ENCODE measurements around the gene CELA3B.
"Not testable (repeated sequence)": the region's sequence is repeated elsewhere in the genome, so short reads cannot be mapped to it uniquely, and the experiment has no call there.

Gene CELA3B, protein sequence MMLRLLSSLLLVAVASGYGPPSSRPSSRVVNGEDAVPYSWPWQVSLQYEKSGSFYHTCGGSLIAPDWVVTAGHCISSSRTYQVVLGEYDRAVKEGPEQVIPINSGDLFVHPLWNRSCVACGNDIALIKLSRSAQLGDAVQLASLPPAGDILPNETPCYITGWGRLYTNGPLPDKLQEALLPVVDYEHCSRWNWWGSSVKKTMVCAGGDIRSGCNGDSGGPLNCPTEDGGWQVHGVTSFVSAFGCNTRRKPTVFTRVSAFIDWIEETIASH

DNA sequence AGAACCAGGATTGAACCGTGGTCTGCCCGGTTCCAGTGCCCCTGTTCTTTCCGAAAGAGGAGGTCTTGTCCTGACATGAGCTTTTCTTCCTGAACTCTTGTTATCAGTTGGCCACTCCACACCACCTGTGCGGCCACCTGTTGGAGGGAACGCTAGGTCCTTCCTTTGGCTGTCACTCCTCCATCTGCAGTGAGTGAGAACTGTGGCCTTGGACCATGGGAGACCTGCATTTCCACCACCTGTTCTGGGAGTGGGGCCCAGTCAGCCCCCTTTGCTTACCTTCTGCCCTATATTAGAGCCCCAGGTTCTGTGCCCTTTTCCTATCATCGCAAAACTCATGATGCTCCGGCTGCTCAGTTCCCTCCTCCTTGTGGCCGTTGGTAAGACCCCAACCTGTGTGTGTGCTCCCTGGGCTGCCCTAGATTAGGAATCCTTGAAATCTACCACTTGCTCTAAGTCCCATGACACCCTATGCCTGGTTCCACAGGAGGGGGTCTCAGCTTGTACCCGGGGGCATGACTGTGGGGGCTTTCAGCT lies at the start of gene CELA3B:
Gene CELA3B, plus strand, starts transcription at position 320 of the 537 bp plus-strand sequence. Its CDS starts 18 bp downstream, at position 338.
- DNase-seq = not testable (repeated sequence)

DNA sequence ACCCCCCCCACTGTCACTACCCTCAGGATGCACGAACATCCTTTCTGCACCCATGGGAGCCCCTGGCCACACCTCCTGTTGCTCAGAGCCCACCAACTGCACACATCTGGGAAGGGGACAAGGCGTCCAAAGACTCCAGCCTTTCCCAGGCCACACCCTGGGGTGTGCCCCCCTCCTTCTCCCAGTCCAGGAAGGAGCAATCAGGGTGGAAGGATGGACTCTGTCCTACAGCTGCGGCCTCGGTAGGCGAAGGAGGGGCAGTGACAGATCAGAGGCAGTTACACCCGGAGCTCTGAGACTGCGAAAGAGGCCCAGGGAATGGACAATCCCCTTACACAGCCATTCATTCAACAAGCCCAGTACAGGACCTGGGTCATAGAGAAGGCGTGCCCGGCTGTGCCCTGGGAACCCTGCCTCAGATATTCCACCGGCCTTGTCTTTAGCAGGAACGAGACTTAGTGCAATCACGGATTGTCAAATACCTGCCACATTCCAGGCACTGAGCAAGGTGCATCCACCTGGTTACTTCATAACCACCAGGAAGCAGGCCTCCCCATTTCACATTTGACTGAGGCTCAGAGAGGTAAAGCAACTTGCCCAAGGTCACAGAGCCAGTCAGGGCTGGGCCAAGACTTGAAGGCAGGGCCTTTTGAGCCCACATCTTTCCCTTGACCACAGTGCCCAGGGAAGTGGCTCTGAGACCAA lies 49.1 kb upstream of the CELA3B start:
- no peak for DNase-seq

DNA sequence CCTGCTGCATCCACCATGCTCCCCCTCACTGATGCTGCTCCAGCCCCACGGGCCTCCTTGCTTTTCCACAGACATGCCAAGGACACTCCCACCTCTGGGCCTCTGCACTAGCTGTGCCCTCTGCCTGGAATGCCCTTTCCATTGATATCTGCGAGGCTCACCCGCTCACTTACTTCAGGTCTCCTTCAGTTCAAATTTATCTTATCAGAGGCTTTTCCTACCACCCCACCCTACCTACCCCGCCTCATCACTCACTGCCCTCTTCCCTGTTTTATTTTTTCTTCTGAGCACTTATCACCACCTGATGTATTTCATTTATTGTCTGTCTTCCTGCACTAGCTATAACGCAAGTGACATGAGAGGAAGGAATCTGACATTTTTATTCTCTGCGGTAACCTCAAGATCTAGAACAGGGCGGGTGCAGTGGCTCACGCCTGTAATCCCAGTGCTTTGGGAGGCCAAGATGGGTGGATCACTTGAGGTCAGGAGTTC lies 46.7 kb upstream of the CELA3B start:
- no peak for DNase-seq

DNA sequence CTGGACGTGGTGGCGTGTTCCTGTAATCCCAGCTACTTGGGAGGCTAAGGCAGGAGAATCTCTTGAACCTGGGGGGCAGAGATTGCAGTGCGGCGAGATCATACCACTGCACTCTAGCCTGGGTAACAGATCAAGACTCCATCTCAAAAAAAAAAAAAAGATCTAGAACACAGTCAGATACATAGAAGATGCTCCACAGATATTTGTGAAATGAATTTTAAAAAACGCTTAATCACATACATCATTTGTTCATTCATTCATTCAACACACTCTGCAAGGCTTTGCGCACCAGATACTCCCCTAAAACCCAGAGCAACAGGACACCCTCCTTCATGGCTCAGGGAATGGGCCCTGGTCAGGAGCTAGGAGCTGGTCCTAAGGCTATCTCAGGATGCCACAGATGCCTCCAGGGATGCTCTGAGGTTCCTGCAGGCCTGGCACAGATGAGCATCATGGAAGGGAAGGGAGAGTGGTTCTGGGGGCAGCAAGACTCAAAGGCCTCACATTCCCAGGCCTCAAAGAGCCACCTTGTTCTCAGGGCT lies 46.1 kb upstream of the CELA3B start:
- no peak for DNase-seq

DNA sequence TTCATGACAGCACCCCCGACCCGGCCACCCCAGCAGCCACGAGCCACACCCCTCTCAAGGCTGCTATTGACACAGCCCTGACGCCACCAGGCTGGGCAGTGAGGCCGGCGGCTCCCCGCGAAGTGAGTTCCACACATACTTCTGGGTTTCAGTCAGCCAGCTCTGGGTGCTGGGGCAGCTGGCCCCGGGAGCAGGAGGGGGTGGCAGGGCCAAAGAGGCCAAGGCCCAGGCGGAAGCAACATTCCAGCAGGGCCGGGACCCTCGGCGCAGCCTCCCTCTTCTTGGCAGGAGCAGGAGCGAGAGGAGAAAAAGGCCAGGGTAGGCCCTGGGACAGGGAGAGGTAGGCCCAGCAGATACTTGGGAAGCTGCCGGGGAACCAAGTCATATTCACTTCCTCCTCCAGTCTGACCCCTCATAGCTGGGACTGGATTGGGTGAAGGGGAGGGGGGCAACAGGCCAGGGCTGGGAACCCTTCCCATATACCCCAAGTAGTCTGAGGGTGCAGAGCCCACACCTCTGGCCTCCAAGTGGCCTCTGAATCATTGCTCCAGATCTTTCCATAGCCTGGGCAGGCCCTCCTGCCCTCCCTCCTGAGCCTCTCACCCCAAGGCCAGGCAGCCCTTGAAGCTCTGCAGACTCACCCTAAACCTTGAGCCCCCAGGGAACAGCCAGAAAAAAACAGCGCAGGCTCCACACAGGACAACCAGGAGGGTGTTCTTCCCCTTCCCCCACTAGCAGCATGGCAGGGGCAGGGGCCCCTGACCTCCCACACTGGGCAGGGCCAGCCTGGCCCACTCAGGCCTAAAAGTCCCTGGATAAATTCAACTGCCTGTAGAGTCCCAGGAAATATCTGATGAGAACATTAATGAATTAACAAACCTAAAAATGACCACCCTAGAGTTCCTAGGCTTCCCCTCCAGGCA lies 45.4 kb upstream of the CELA3B start:
- no peak for DNase-seq

DNA sequence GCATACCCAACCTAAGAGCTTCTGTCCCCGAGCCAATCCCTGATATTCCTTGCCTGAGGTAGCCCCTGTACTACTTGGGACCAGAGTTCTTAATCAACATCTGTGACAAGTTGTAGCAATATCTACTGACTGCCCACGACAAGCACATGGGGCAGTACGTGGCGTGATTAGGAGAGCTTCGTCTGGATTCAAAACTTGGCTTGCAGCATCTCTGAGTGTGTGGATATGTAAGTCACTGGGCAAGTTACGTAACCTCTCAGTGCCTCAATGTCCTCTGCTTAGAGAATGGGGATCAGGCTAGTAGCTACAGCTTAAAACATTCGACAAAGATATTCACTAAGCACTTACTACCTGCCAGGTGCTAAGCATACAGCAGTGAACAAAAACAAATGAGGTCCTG lies 44.7 kb upstream of the CELA3B start:
- no peak for DNase-seq

DNA sequence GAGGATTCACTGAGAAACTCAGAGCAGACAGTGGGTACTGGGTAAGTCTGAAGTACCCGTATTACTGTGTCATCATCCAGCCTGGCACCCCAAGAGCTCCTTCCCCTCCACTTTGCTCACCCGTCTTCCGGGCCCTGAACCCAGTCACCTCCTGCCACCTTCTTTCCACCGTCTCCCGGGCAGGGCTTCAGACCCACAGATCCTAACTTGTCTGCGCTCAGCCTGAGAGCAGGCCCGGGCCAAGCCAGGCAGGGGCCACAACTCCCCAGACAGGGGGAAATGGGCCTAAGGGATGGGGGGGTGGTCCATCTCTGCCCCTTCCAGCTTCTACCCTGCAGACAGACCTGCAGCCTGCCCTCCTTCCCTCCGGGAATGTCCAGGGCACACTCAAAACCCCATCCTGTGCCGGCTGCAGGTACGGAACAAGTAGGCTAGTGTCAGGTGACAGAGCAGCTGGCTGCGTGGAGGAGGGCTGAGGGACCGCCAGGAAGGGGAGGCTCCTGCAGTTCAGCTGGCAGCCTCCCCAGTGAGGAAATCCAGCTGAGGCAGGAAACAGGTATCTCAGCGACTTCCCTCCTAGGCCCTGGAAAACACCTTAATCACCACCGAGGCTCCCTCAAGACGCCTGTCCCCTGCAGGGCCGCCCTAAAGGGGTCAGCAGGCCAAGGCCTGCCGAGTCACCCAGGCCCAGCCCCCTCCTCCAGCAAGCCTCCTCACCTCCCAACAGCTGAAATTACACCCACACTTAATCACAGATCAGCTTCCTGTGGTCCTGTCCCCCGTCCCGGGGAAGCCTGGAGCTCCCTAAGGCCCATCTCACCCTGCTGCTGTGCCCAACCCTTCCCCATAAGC lies 43.2 kb upstream of the CELA3B start:
- no peak for DNase-seq

DNA sequence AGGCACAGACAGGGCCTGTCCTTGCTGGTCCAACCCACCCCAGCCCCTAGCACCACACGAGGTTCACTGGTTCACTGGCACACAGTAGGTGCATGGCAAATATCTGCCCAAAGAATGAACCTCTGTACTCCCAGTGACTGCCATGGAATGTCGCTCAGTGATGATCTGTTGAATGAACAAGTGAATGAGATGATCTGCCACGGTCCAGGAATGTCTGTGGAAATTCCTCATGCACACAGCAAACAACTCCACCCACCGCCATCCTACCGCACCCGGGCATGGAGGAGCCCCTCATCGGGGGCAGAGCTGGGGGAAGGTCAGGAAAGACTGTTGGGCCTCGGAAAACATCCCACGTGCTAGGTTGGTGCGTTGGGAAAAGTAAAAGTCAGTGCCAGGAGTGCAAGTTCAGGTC lies 41.4 kb upstream of the CELA3B start:
- no peak for DNase-seq

DNA sequence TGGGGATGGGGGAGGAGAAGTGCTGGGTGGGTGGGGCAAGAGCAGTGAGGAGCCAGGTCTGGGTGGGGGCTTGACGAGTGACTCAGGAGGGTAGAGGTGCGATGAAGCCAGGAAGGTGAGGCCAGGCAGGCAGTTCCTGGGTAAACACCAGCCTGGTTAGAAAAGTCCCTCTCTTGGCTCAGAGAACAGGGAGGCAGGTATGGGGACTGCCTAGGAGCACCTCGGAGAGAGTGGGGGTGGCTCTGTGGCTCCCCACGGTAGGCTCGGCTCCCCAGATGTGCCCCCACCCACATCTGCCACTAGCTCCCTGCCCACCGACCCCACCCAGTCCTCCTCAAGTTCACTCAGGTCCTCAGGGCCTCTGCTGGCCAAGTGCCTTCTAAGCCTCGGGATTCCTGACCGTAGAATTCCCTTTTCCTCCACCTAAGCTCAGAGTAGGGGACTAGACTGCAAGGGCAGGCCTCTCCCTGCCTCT lies 40.9 kb upstream of the CELA3B start:
- DNase-seq = no peak

DNA sequence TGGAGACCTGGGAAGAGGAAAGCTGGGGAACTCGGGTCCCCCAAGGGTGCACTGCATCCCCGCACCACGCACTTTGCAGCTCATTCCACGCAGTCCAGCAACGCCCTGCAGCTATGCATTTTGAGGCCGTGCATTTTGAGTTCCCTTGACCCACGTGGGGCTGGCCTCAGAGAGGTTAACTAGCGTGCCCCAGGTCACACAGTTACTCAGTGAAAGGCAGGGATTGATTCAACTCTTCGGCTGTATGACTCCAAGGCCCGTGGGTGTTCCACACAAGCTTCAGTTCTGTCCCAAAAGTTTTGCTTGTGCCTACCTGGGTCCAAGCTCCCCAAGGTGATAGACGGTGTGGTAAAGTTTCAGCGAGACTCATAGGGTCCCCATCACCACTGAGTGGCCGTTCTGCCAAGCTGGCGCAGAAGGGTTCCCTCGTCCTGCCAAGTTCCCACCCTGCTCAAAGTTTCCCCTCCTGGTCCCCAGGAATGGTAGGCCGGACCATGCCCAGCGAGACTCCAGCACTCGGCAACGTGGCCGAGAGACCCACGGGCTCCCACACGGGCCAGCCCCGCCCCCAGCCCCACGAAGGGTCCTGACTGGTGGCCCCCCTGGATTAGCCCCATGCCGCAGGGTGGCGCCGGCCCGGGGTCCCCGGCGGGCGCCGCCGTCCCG lies 40.3 kb upstream of the CELA3B start:
- no peak for DNase-seq

DNA sequence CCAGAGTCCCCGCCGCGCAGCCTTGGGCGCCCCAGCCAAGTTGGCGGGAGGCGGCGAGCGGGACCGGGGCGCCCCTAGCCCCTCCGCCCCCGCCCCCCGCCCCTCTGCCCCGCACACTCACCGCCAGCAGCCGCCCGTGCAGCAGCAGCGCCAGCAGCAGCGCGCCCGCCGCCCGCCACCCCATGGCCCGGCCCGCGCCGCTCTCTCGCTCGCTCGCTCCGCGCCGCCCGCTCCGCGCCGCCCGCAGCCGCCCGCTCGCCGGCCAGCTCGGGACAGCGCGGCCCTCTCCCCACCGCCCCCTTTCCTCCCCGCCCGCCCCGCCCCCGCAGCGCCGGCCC lies 39.8 kb upstream of the CELA3B start, which contains the start of gene HSPG2:
Gene HSPG2, minus strand, starts transcription at position 277 of the 338 bp plus-strand sequence. Its CDS starts 93 bp downstream, at position 184.
- no peak for DNase-seq

DNA sequence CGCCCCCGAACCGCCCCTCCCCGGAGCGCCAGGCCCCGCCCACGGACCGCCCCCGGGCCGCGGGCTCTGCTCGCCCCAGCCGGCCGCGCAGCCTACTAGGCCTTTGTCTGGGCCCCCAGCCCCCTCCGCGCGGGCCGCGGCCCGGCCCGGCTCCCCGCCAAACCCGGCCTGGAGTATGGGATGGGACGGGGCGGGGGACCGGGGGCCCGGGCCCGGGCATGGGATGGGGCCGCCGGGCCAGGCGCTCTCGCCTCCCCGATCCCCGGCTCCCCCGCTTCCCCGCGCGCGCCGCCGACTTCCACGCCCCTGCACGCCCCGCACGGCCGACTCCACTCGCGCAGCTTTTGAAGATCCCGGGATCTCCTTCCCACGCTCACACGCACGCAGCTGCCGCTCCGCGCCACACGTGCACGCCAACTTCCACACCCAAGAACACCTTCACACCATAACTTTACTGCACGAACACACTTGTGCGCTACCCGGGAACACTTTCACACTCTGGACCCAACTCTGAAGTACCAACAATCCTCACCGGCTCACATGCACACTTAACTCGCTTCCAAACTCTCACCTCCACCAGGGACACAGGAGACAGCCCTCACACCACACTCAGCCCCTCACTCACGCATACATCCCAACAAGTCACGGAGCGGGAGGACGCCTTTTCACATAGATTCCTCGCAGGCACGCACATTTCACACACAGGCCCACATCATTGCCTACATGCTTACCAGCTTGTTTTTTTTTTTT lies 39.3 kb upstream of the CELA3B start:
- peak; percentile 84 for DNase-seq

DNA sequence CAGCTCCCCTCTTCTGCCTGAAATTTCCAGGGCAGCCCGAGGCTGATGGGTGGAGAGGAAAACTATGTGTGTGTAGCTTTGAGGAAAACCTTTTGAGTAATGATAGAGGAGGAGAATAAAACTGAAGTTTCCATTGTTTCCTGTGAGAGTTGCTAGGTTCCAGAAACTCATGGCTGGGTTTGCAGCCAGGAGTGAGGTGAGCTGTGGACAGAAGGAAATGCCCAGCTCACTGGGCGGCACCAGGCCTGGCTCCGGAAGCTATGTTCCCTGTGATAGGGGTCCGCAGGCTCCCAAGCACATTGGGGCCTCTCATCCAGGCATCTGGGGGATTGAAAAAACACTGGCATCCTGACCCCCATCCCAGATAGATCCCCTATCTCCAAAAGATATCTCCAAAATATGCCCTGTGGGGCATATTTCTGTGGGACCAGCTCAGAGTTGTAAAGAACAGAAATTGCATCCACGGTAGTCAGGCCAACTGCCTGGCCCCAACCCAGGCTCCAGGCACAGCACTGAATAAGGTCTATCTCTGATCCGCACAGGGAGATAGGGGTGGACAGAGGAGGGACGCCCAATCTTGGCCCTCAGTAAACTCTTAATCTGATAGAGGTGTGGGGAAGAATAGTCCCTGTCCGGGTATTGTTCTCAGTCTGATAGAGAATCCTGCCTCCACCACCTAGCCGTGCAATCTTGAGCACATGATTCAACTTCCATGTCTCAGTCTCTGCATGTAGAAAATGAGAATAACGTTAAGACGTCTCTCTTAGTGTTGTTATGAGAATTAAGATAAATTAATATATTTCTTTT lies 37.9 kb upstream of the CELA3B start:
- DNase-seq = no peak

DNA sequence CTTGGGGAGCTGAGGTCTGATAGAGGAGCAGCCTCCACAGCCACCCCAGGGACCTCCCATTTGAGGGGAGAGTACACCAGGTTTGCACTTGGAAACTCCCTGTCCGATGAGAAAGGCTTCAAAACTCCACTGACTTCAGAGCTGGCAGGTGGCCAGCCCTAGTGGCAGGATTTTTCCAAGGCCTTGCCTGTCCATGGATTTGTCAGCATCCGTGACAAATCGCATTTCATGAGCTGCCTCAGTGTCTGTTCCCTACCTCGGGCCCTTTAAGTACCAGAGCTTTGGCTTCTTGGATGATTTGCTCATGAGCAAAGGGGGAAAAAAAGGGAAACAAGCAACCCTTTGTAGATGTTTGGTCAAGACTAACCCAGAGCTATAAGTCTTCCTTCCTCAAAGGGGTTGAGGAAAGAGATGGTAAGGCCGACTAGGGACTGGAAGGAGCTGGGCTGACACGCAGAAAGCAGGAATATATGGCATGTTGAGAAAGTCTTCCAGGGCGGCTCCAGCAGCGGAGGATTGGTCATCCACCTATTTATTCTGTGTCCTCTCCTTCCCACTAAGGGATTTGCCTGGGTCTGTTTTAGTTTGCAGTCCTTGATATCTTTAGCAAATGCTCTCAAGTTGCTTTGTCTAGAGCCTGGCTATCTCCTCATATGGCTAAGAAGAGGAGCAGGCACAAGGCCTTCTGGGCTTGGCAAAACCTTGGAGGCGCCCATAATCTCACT lies 37.0 kb upstream of the CELA3B start:
- DNase-seq = peak; percentile 74

DNA sequence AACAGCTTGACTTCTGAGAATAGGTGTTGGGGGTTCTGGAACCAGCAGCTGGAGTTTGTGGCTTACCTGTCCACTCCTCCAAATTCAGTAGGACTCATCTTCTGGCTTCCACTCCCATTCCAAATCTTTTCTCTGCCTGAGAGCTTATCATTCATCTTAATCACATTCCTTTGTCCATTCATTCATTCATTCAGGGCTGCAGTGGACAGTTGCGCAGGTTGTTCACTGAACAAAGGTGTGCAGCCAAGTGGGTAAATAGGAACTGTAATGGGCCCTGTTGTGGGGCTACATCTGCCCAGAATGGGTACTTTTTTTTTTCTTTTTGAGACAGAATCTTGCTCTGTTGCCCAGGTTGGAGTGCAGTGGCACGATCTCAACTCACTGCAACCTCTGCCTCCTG lies 36.3 kb upstream of the CELA3B start:
- no peak for DNase-seq

DNA sequence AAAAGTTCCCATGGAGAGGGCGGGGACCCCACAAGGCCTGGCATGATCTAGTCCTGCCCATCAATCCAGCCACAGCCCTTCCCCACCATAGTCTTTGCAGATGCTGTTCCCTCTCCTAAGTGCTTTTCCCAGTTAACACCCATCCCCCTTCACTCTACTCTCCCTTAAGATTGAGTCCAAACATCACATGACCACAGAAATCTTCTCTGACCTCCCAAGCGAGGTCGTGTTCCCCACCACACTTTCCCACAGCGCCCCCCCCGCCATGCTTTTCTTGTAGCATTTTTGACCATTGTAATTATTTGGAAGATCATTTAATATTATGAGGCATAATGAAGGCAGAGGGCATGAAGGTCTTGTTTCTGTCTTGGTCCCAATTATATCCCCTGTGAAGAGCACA lies 35.5 kb upstream of the CELA3B start:
- DNase-seq = no peak

DNA sequence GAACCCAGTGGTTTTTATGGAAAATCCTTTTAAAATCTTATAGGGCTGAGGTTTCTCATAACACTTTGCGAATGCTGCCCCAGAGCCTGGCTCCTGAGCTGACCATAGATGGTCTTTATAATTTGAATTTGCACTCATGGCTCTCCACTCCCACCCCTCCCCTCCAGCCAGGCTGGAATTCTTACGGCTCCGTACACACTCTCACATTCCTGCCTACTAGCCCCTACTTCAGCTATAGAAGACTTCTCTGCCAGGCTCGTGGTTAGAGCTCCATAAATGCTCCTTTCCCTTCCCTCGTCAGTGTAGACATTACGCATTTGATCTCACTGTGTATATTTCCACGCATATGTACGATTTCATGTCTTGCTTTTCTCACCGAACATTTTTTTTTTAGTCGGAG lies 34.4 kb upstream of the CELA3B start:
- DNase-seq = no peak

DNA sequence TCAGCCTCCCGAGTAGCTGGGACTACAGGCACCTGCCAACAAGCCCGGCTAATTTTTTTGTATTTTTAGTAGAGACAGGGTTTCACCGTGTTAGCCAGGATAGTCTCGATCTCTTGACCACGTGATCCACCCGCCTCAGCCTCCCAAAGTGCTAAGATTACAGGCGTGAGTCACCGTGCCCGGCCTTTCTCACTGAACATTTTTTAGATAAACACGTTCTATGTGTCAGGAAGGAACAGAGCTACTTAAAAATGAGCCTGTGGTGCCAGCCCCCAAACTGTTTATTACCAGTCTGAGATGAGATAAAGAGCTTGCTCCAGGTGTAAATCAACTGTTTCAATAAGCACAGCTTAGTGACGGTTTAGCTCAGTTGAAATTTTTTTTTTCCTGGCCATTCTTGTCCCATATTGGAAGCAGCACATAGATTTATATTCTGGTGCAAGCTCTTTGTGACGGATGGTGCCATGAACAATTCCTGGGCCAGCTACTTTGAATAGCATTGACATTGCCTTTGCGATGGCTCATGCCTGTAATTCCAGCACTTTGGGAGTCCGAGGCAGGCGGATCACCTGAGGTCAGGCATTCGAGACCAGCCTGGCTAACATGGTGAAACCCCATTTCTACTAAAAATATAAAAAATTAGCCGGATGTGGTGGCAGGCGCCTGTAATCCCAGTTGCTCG lies 33.7 kb upstream of the CELA3B start:
- not testable (repeated sequence) for DNase-seq
